NCI-H748 treated with DMSO at 0.1 percent for 48 hours (cell line): ENCODE data around the gene PLEKHH2.
A peak's percentile ranks its signal among the peaks of the same experiment; 100 is the strongest.
"Not testable (repeated sequence)": the region's sequence is repeated elsewhere in the genome, so short reads cannot be mapped to it uniquely, and the experiment has no call there.

ENCODE experiments used
- DNase-seq: peaks from one replicate; lab custom pipeline; 2025; lab: John Stamatoyannopoulos, UW

PLEKHH2 gene

DNA sequence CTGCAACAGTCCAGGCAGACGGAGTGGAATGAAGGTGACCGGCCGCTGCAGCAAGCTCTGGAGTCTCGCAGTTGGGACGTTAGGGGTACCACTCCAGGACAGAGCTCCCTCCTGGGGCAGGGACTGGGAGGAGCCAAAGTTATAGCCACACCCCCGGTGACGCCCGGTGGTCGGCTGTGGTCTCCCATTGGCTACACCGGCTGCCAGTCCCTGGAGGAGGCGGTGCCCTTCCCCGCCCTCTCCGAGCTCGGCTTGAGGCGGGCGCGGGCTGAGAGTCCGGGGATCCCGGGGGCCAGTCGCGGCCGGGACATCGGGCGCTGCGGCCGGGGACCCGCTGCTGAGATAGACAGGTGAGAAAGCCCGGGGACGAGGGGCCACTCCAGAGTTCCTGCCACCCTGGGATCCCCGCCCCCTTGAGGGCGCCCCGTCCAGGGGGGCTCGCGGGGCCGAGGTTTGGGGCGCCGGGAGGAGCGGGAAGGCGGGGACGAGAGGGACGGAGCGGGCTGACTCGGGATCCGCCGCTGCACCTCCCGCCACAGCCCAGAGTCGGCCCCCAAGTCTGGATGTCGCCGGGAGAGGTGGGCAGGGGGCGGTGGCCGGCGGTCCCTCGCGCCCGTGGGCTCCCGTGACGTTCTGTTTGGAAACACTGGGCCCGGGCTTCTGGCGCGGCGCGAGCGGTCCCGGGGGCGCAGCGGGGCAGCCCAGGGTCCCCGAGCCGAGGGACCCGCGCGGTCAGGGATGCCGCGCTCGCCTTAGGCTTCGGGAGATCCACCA lies at the start of gene PLEKHH2:
Gene PLEKHH2 (plus strand): TSS at position 231 of the 774 bp plus-strand sequence. CDS start 7,414 bp downstream, outside the sequence.
- peak; percentile 42 for DNase-seq

DNA sequence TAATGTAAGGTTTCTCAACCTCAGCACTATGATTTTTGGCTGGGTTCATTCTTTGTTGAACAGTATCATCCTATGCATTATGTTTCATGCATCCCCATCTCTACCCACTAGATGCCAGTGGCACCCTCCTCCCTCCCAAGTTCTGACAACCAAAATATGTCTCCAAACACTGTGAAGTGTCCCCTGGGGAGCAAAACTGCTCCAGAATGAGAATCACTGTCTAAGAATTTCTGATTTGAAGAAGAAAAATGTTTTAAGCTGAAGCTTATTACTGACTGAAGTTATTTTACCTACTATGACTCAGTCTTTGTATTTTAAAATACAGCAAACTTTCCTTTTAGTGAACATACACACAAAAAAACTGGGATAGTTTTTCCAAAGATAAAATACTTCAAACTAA lies 44.6 kb upstream of the PLEKHH2 start:
- DNase-seq = no peak

DNA sequence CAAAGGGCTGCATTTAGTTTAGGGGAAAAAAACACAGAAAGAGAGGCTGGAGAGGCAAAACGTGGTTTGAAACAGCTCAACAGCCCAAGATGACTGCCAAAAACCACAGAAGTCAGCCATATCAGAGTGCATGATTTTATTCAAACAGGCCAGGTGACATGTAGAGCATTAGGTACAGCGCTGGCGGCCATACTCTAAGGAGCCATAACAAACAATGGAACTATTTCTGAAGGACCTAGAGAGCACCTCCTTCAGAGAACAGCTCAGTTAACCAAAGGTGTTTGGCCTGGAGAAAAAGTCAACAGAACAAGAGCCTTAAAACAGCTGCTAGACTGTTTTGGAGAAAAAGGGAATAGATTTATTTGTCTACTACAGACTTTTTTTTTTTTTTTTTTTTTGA lies 43.8 kb upstream of the PLEKHH2 start:
- DNase-seq = no peak

DNA sequence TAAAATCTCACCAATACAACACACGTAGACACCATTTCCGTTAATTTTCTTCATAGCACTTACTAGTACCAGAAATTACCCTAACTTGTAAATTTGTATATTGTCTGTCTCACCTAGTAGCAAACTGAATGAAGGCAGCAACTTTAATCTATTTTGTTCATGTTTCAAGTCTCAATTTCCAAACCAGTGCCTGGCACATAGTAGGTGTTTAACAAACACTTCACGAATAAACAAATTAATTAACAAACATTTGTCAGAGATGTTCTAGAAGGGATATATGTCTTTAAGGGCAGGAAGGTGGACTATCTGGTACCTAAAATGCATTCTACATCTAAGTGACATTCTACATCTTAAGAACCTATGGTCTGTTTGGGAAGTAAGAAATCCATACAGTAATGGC lies 42.2 kb upstream of the PLEKHH2 start:
- DNase-seq = no peak

DNA sequence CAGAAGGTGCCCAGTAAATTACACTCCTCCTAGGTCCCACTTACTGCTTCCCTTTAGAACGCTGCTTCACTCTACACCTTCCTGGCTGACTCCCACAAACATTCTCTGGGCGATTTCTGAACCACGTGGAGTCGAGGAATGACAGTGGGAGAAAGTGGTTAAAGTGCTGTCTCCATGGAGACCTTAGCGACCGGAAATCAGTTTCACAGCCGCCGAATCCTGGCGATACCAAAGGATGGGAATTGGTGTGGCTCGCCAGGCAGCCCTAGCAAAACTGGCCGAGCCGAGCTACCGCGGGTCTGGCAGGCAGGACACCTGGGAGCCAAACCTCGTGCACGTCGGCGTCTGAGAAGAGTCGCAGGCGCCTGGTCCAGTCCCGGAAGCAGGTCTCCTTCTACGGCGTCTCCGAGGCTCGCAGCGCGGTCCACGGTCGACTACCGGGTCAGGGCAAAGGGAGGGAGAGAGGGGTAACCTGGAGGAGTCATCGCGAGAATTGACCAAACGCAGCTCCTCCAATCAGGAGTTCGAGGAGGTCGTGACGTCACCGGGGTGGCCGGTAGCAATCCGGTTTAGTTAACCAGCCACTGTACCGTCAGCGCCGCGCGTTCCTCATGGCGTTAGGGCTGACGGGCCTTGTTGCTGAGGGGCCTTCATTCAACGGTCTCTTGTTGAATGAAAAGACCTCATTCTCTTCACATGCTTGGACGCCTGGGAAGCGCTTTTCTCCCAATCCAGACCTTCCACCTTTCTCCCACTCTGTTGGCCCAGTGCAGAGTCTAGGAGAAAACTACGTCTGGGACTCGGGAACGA lies 41.3 kb upstream of the PLEKHH2 start, which contains the start of gene THADA:
Gene THADA (minus strand): TSS at position 436 of the 810 bp plus-strand sequence. CDS start 3,646 bp downstream, outside the sequence.
- DNase-seq = peak; percentile 84

DNA sequence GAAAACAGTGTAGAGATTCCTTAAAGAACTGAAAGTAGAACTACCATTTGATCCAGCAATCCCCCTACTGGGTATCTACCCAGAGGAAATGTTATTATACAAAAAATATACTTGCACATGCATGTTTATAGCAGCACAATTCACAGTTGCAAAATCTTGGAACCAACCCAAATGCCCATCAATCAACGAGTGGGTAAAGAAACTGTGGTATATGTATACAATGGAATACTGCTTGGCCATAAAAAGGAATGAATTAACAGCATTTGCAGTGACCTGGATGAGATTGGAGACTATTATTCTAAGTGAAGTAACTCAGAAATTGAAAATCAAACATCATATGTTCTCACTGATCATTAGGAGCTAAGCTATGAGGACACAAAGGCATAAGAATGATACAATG lies 36.5 kb upstream of the PLEKHH2 start:
- not testable (repeated sequence) for DNase-seq

DNA sequence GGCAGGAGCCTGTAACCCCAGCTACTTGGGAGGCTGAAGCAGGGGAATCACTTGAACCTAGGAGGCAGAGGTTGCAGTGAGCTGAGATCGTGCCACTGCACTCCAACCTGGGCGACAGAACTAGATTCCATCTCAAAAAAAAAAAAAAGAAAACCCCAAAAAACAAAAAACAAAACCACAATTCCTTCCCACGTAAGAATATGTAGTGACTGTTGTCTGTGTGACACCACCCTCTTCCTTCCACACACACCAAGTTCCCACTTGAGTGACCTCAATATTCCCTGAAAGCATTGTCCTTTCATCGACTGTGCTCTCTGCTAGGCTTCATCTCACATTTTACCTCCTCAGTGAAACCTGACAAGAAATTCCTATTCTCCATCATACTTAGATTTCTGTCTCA lies 32.4 kb upstream of the PLEKHH2 start:
- no peak for DNase-seq

DNA sequence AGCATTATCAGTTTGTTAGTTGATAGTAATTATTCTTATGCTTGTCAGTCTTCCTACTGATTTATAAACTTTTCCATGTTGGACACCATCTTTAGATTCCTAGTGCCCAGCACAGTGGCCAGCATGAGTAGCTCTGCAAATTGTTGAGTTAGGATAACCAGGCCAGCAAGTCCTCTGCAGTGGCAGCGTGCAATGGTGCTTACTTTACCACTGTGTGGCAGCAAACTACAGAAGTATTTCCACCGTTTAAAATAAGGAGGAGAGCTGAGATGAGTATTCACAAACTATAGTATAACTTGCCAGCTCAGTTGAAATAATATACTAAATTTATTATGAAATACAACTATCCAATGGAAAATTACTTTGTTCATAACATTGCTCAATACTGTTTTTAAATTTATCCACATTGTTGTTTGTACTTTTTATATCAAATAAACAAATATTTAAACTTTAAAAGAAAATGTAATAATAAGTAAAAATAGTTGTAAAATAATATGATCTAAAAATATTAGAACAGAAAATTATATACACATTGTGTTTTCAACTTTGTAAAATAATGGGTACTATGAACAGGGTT lies 31.9 kb upstream of the PLEKHH2 start:
- peak; percentile 5 for DNase-seq

DNA sequence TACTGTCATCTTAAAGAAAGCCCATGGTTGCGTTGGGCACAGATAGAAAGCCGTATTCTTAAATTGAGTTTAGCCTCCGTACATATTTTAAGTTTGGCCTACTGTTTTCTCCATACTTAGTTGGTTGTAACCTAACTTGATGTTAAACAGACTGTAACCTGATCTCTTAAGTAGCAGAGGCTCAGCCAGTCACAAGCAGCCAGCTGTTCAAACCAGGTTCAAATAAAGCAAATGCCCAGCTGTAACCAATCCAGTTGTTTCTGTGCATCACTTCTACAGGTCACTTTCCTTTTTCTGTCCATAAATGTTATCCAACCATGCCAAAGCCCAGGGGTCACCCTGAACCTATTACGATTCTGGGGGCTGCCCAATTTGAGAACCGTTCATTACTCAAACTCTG lies 31.2 kb upstream of the PLEKHH2 start:
- DNase-seq = no peak

DNA sequence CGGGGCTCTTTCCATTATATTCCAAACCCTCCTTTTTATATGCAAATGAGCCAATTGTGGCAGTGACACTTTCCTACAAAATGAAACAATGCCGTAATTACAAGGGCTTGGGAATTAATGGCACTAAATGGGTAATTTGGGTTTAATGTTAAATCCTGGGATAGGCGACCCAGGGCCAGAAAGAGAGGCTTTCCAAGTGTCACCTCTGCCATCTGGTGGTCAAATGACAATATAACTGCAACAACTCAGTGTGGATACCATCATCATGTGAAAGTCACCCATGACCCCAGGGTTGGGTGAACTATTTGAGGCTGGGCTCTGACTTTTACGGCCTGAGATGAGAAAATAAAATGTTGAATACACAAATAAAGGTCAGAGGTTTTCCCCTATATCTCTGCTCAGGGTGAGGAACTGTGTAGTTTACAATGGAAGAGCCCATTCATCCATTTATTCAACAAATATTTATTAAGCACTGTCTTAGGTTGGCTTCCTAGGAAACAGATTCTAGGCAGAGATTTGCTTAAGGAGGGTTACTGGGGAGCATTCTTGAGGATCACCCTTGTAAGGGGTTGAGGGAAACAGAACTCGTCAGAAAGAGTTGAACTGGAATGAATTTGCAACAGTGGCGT lies 27.7 kb upstream of the PLEKHH2 start:
- peak; percentile 25 for DNase-seq

DNA sequence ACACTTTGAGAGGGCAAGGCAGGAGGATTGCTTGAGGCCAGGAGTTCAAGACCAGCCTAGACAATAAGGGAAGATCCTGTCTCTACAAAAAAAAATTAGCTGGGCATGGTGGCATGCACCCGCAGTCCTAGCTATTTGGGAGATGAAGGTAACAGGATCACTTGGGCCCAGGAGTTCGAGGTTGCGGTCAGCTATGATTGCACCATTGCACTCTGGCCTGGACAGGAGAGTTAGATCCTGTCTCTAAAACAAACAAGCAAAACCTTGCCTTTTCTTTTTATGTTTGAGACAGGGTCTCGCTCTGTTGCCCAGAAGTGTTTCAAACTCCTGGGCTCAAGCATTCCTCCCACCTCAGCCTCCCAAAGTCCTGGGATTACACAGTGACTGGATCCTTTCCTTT lies 26.7 kb upstream of the PLEKHH2 start:
- DNase-seq = no peak

DNA sequence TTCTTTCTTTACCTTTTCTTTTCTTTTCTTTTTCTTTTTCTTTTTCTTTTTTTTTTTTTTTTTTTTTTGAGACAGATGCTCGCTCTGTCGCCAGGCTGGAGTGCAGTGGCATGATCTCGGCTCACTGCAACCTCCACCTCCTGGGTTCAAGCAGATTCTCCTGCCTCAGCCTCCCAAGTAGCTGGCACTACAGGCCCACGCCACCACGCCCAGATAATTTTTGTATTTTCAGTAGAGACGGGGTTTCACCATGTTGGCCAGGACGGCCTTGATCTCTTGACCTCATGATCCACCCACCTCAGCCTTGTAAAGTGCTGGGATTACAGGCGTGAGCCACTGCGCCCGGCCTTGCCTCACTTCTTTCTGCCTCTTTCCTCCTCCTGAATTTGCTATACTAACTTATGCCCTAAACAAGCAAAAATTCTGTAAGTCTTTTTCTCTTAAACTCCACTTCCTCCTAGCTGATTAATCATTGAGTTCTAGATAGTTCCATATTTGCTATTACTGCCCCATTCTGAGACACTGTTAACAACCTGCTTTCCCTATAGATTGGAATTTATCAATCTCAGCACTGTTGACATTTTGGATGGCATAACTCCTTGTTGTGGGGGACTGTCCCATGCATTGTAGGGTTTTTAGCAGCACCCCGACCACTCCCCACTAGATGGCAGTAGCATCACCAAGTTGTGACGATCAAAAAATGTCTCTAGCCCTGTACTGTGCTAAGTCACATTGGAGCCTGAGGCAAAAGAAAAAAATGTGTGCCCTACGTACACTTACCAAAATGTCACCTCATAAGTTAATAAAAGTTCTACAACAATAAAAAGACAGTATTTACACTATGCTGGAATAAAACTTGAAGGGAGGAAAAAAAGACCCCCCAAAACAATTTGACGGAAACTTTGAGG lies 24.8 kb upstream of the PLEKHH2 start:
- DNase-seq = peak; percentile 33

DNA sequence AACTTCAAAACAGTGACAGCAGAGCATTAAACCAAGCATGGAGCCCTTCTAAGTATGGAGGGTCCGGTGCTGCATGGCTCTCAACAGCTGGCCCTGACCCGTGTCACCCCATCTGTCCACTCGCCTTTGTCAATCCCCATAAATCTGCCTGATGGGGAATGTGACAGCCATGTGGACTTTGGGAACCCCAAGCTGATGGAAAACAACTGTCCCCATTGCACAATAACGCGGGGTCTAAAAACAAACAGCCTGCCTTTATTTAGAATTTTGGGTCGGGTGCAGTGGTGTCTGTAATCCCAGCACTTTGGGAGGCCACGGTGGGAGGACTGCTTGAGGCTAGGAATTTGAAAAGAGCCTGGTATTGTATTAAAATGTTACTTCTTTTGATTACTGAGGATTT lies 24.1 kb upstream of the PLEKHH2 start:
- no peak for DNase-seq

DNA sequence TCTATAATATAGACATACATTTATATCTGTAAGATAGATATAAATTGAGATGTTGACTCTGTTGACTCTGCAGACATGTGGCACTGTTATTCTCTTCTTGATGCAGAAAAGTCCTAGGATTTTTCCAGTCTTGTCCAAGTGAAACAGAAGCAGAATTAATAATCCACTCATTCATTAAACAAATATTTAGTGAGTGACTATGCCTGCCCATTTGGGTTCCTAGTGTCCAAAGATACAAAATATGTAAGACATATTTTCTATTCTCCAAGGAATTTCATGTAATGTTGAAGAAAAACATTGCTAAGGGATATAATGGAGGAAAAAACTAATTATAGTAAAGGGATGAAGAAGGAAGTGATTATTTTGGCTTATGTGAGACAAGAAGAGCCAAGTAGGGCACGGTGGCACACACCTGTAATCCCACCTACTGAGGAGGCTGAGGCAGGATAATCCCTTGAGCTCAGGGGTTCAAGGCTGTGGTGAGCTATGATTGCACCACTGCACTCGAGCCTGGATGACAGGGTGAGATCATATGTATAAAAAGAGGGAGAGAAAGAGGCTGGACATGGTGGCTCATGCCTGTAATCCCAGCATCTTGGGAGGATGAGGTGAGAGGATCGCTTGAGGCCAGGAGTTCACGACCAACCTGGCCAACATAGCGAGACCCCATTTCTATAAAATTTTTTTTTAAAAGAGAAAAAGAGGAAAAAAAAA lies 19.9 kb upstream of the PLEKHH2 start:
- DNase-seq = no peak

DNA sequence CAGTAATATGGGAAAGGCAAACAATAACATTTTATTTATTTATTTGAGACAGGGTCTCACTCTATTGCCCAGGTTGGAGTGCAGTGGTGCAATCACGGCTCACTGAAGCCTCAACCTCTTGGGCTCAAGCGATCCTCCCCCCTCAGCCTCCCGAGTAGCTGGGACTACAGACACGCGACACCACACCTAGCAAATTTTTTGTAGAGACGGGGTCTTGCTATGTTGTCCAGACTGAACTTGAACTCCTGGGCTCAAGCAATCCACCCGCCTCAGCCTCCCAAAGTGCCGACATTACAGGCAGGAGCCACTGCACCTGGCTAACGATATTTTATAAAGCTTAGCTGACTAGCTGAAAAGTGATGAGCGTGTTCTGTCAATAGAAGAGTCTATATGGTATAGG lies 17.5 kb upstream of the PLEKHH2 start:
- no peak for DNase-seq

DNA sequence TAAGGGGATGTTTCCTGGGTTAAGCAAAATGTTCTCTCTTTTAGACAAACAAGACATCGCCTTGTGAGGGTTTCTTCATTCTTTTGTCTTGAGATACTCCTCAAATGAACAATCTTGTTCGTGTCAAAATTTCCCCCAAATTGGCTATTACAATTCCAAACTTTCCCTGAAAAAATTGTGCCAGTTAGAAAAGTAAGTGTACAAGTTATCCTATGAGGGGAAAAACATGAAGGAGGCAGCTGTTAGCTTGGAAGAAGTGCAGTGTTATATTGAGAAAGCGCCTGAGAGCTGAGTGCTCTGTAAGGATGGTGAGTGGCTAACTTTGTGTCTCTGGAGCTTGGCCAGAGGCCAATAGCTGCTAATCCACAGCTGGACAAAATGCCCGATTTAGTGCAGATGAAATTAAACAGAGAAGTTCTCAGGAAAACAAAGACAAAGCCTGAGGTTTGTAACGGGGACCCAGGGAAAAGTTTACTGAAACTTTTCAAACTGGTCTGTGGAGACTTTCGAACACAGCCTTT lies 14.1 kb upstream of the PLEKHH2 start:
- no peak for DNase-seq

DNA sequence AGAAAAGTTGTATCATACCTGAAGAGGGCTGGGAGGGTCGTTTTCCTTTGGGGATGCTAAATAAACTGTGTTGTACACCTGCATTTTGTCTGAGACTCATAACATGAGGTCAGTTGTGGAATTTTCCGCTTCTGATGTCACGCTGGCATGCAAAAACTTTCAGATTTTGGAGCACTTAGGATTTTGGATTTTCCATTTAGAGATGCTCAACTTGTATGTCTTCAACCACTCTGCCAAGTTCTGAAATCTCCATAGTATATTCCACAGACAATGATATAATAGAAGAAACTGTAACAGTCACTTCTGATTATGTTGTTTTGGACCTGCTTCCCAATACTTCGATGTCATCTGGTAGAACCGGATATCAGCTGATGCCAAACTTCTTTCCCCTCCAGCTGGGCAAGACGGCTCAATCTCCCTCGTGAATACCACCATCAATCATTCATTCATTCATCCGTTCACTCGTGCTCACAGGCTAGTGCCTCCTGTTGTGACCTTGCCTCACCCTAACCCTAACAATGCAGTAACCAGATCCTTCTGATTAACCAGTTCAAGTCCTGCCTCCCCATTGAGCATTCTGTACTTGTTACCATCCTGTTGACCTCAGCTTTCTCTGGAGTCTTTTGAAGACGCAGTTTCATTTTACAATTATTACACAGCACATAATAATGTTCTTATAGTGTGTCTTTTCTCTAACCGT lies 5.3 kb upstream of the PLEKHH2 start:
- DNase-seq = no peak

DNA sequence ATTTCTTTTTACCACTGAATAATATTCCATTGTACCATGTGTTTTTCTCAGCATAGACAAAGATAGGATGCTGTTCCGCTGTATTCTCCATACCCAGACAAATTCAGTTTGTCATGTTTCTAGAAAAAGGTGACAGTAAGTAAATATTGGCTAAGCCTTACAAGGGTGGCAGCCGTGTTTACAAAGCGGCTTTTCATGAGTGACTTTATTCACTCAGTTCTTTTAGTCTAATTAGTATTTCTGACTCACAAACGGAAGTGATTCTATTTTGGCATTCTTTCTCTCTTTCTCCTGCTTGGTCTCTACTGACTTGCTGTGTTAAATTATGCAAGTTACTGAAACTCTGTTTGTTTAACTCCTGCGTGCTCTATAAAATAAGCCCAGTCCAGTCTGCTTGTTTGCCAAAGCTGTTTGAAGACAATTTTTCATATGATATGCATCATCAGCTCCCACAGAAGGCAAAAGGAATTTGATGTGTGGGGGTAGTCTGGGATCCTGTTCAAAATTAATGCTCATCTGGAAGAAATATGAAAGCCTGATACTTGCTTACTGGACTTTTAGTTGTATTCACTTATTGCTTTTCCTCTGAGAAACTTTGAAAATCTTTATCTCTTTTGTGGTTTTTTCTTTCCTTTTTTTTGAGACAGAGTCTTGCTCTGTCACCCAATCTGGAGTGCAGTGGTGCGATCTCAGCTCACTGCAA lies 2.3 kb upstream of the PLEKHH2 start:
- peak; percentile 60 for DNase-seq

DNA sequence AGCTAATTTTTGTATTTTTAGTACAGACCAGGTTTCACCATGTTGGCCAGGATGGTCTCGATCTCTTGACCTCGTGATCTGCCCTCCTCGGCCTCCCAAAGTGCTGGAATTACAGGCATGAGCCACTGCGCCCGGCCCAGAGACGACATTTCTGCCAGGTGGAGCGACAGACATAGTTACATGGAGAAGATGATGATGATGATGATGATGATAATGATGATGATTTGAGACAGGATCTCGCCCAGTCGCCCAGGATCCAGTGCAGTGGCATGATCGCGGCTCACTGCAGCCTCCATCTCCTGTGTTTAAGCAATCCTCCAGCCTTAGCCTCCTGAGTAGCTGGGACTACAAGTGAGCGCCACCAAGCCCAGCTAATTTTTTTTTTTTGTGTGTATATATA lies 907 bp upstream of the PLEKHH2 start:
- DNase-seq = not testable (repeated sequence)
